ENCODE data around the gene FYB1. TPM values are rescaled to one million over a fixed set of nuclear protein-coding genes. Genes with fewer than 3 reads are reported as not detected.
A peak's percentile ranks its signal among the peaks of the same experiment; 100 is the strongest.

The FYB1 gene
- total RNA-seq, 2 donors from 2014 or later: 161 to 168 TPM

DNA sequence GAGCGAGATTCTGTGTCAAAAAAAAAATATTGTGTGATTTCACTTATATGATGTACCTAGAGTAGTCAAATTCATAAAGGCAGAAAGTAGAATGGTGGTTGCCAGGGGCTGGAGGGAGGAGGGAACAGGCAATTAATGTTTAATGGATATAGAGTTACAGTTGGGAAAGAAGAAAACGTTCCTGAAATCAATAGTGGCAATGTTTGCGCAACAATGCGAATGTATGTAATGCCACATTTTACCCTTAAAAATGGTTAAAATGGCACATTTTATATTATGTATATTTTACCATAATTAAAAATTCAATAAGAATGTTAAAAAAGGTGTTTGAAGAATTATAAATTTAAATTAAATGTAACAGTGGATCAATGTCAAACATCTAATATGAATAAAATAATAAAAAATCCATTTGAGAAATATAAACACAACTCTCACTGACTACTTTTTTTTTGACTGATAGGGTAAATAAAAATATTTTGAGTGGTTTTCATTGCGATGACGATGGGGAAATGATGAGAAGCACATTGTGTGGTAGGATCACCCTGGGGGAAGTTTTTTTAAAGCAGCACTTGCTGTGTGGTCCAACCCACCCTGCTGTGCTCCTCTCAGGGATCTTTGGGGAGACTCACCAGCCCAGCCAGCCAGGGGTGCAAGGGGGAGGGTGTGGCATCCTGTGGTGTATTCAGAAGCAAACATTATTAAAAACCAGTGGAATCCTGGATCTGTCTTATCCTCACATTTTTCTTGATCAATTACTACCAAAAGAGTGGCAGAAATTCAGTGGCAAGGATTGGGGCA lies 4.3 kb downstream of the FYB1 start:
- Mint-ChIP-seq H3K9me3 (peaks cover 0 to 5% of the 10 kb centered on the region in 2 donors), H3K27ac (peak overlapping the region; percentile 84 to 86), H3K36me3 (peaks cover 0 to 6% of the 10 kb centered on the region in 2 donors)
- no peak for DNase-seq (ENCODE audit: low spot score in 2 of 2)
- ATAC-seq: no peak

DNA sequence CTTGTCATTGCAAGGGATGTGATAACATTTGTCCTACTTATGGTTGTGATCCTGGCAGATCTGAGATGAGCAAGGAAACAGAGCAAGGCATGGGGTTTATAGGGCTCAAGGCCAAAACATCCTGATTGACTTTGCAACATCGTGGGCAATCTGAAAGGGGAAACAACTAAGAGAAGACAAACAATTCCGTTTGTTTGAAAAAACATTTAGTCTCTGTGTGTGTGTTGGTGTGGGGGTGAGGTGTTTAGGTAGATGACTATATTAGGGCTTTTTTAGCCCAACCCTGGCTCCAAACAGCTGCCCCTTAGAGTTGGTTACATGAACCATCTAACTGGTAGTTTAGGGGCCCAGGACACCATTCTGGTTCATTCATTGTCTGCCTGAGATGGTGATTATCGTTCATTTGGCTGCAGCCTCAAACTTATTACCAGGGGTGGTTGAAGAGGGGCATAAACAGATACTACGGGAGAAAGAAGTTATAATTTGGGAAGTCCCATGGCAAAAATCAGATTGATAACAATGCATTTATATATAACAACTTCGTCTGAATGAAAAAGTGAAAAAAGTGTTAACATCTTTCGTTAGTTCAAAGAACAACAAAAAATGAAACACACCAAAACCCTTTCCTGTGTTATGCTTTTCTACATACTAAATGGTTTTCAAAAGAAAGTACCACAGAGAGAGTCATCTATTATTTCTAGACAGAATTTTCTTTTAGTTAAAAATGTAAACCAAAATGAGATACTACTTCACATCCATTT lies 5.7 kb downstream of the FYB1 start:
- no peaks in the 10 kb centered on the region for H3K9me3 Mint-ChIP-seq
- peak overlapping the region; percentile 84 to 95 for H3K27ac Mint-ChIP-seq
- H3K36me3 Mint-ChIP-seq: peaks cover 0 to 6% of the 10 kb centered on the region in 2 donors
- DNase-seq (ENCODE audit: low spot score in 2 of 2) (no peak), ATAC-seq (peak in 1 of 2 donors; percentile 18)

DNA sequence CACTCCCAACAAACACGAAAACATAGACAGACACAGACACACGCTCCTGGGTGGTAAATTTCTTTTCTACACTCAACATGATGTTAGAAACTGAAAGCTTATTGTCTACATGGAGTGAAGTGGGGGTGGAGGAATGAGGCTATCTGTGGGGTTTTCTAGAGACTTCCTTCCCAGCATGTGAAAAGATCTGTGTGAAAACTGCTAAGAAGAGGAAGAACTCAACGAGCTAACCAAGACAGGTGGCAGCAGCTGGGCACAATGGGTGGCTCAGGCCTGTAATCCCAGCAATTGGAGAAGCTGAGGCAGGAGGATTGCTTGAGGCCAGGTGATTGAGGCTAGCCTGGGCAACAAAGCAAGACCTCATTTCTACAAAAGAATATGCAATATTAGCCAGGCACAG lies 7.6 kb downstream of the FYB1 start:
- no peak for DNase-seq (ENCODE audit: low spot score in 2 of 2)
- peak; percentile 12 to 29 for ATAC-seq
- H3K27ac Mint-ChIP-seq: peak overlapping the region; percentile 84 to 95
- peaks cover 0 to 6% of the 10 kb centered on the region in 2 donors for H3K36me3 Mint-ChIP-seq
- no peaks in the 10 kb centered on the region for H3K9me3 Mint-ChIP-seq

DNA sequence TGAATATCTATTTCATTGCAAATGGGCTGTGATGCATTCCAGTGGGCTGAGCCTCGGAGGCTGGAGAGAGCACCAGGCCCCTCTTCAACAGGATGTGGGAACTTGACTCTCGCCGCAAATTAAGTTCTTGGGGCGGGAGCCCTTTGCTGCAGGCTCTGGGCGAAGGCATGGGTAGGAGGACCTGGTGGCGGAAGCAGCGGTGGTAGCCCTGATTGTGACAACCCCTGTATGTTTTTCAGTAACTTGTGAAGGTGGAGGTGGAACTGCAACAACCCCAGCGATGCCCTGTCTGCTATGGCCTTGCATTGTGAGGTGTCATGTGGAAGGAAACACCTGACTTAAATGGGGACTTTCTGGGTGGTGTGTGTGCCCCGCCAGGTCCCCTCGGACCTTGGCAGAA lies 9.4 kb downstream of the FYB1 start:
- Mint-ChIP-seq H3K9me3 (no peaks in the 10 kb centered on the region), H3K27ac (peak overlapping the region; percentile 84 to 93), H3K36me3 (peaks cover 0 to 6% of the 10 kb centered on the region in 2 donors)
- peak; percentile 67 to 85 for DNase-seq (ENCODE audit: low spot score in 2 of 2)
- ATAC-seq: peak; percentile 68 to 83

DNA sequence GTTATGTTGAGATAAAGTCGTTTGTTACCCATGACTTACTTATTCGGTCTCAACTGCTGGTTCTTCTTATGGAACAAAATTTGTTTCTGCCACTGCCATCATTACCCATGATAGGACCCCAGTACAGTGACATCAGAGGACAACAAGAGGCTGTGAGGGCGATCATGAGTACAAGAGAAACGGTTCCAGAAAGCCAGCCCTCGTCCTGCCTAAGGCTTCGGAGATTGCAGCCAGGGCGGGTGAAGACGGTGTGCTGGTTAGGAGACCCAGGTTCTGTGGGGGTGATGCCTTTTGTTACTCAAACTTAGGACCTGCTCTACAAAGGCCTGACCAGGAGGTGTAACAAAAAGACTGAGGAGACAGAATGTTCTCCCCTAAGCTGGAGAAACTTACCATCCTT lies 10.9 kb downstream of the FYB1 start:
- peak overlapping the region; percentile 84 to 93 for H3K27ac Mint-ChIP-seq
- ATAC-seq (peak; percentile 9 to 16), DNase-seq (ENCODE audit: low spot score in 2 of 2) (no peak)
- no peaks in the 10 kb centered on the region for H3K9me3 Mint-ChIP-seq
- peaks cover 0 to 6% of the 10 kb centered on the region in 2 donors for H3K36me3 Mint-ChIP-seq

DNA sequence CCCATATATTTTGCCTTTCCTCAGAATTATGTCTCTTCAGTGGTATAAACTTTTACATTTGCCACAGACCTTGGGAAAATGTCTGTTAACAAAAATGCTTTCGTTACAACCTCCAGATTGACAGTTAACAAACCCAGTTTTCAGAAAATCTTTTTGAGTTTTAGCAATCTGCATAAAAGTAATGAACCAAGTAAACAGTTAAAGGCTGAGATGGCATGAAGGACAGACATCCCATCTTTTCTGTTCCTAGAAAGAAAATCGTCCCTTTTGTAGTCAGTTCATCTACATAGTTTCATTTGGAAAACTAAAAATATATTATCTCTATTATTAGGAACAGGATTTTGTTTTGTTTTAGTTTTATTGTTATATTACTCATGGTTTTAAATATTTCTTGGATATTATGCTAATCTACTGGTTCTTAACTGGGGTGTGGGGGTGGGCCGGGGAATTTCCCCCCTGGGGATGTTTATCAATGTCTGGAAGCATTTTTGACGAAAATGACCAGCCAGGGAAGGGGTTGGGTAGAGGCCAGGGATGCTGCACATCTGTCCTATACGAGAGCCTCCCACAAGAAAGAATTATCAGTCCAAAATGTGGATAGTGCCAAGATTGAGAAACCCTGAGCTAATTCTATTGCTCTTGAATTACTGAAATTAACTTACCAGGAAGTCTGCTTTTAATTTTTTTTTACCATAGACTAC lies 11.9 kb downstream of the FYB1 start:
- no peaks in the 10 kb centered on the region for H3K9me3 Mint-ChIP-seq
- peak overlapping the region; percentile 84 to 93 for H3K27ac Mint-ChIP-seq
- ATAC-seq (no peak), DNase-seq (ENCODE audit: low spot score in 2 of 2) (no peak)
- peaks cover 2 to 10% of the 10 kb centered on the region in 2 donors for H3K36me3 Mint-ChIP-seq

DNA sequence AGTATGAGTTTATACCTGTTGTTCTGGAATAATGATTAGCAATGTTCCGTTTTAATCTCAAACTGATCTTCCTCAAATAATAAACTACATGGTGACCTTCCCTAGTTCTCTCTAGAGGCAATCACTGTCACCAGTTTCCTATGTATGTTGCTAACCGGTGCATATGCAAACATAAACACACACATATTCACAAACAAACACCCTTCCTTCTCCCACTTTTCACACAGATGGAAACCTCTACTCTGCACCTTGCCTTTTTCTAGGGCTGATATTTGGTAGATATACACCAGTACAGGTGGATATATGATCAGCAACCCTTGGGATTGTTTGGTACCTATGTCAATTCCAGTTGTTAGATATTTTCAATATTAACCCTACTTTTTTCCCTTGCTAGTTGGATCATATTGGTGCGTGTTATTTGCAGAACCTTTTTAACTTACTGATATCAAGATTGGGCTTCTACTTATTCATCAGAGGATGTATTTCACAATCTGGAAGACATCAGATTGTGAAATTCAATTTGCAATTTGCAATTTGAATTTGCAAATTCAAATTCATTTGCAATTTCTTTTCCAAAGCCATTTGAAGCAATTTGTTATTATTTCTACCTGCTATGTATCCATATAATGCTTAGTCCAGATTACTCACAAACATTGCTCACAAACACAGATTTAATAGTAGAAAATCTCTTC lies 12.6 kb downstream of the FYB1 start:
- Mint-ChIP-seq H3K9me3 (no peaks in the 10 kb centered on the region), H3K27ac (peak overlapping the region; percentile 56 to 84), H3K36me3 (peaks cover 9 to 15% of the 10 kb centered on the region in 2 donors)
- ATAC-seq (no peak), DNase-seq (ENCODE audit: low spot score in 2 of 2) (no peak)

DNA sequence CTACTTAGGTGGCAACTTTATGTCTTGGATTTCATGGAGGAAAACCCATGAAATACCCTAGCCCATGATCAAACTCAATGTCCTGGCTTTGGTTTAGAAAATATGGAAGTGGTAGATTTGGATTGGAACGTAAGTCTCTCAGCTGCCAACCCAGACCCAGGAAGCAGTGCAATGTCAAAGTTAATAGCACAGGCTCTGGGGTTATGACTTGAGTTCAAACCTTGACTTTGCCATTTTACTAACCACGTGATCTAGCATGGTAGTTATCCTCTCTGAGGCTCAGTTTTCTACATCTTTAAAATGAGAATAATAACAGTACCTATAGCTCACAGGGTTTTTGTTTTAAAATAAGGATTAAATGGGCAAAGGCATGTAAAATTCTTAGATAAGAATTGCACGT lies 13.8 kb downstream of the FYB1 start:
- no peak for ATAC-seq
- Mint-ChIP-seq H3K36me3 (peaks cover 14 to 20% of the 10 kb centered on the region in 2 donors), H3K27ac (peak overlapping the region; percentile 79 to 96), H3K9me3 (no peaks in the 10 kb centered on the region)
- no peak for DNase-seq (ENCODE audit: low spot score in 2 of 2)

DNA sequence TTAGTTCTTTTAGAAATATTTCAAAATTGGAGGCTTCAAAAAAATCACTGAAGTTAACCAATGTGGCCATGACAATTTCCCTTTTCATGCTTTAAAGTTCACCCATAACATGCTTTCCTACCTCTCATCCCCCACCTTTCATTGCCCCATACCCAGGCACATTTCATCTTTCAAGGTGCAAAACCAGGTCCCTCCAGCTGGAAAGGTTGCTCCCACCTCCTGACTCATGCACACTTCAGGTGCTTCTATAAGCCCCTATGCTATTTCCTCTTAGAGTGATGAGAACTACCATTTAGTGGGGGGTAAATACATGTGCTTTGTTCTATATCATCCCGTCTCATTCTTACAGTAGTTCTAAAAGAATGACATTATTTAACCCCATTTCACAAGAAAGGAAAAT lies 15.4 kb downstream of the FYB1 start:
- peak overlapping the region; percentile 88 to 96 for H3K27ac Mint-ChIP-seq
- H3K9me3 Mint-ChIP-seq: no peaks in the 10 kb centered on the region
- ATAC-seq (no peak), DNase-seq (ENCODE audit: low spot score in 2 of 2) (no peak)
- H3K36me3 Mint-ChIP-seq: peaks cover 27 to 31% of the 10 kb centered on the region in 2 donors

DNA sequence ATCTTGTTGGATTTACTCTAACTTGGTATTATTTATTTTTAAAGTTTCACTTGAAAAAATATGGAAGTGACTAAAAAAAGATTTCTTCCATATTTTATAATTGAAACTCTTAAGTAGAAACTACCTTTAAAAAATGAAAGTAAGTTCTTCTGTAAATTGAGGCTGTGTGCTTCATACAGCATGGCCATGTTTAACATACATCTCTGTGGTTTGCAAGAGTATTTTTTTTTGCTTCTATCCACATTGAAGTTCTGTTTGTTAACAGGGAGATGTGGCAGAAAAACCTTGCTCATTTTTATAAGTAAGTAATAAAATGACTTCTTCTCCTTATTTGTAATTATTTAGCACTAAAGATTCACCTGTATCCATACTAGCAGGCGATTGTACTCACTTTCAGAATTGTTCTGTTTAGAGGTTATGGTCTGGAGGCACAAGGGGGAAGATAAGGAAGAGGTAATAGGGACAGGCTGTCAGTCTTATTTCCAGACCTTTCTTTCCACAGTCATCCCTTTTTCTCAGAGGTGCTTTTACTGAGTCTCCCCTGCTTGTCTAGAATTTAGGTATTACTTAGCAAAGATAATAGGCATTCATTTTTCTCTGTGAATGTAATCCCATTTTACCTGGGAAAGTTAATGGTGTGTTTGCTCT lies 16.0 kb downstream of the FYB1 start:
- ATAC-seq (no peak), DNase-seq (ENCODE audit: low spot score in 2 of 2) (no peak)
- Mint-ChIP-seq H3K27ac (peak overlapping the region; percentile 96 to 99), H3K9me3 (no peaks in the 10 kb centered on the region), H3K36me3 (peaks cover 27 to 31% of the 10 kb centered on the region in 2 donors)

DNA sequence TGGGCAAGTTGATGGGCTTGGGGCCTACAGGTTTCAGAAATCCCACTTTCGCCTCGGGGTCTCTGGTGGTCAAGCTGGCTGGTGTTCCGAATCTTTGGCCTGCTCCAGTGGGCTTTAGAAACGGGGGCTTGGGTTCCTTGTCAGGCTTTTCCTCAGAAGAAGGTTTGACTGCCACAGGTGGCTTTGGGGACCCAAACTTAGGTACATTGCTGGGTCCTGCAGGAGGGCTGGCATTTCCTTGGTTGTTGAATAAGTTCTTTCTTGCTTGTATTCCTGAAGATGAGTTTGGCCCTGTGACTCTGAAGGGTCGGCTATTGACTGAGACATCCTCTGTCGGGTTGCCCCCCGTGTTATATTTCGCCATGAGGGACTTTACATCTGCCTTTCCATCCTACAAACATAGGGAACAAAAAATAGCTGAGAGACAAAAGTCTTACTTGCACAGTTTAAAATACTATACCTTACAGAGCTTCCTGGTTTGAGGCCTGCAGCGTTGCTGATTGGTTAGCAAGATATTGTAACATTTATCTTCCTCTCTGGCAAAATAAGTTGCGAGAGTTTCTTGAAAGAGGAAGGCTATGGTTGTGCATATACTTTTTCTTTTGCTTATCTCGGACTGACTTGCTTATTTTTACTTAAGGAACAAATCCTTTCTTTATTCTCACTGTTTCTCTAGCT lies 16.6 kb downstream of the FYB1 start:
- H3K36me3 Mint-ChIP-seq: peaks cover 27 to 31% of the 10 kb centered on the region in 2 donors
- peak overlapping the region; percentile 96 to 99 for H3K27ac Mint-ChIP-seq
- ATAC-seq (peak; percentile 15 to 39), DNase-seq (ENCODE audit: low spot score in 2 of 2) (no peak)
- no peaks in the 10 kb centered on the region for H3K9me3 Mint-ChIP-seq

DNA sequence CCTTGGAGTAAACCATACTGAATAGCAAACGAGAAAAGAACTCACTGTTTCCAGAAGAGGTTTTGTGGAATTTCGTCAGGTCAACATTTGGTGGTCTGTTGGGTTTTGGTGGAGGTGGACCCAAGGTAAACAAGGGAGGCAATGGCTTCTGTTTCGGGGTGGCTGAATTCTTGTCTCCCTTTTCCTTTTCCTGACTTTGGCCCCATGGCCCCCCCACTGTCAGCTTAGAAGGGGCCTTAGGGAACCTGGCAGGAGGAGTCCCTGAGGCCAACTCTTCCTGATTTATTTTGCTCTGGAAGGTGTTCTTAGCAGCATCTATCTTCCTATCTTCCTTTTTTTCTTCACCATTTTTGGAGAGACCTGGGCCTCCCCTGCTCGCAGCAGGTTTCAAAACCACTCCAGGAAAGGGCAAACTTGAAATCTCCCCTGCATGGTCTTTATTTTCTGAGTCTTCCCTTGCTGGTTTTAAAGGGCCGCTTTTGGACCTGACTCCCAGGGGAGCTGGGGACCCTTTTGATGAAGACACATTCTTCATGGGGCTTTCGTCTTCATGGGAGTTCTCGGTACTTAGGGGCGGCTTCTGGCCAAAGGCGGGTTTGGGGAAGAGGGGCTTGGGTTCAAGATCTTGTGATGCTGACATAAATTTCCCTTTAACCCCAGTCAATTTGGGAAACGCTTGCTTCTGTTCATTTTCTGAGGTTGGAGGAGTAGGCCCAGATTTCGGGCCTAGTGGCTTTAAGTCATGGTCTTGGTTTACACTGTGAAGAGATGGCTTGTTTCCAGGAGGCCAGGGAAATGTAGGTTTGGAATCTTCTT lies 17.4 kb downstream of the FYB1 start:
- DNase-seq (ENCODE audit: low spot score in 2 of 2): no peak
- ATAC-seq: no peak
- H3K9me3 Mint-ChIP-seq: no peaks in the 10 kb centered on the region
- H3K27ac Mint-ChIP-seq: peak overlapping the region; percentile 96 to 99
- peaks cover 27 to 31% of the 10 kb centered on the region in 2 donors for H3K36me3 Mint-ChIP-seq

DNA sequence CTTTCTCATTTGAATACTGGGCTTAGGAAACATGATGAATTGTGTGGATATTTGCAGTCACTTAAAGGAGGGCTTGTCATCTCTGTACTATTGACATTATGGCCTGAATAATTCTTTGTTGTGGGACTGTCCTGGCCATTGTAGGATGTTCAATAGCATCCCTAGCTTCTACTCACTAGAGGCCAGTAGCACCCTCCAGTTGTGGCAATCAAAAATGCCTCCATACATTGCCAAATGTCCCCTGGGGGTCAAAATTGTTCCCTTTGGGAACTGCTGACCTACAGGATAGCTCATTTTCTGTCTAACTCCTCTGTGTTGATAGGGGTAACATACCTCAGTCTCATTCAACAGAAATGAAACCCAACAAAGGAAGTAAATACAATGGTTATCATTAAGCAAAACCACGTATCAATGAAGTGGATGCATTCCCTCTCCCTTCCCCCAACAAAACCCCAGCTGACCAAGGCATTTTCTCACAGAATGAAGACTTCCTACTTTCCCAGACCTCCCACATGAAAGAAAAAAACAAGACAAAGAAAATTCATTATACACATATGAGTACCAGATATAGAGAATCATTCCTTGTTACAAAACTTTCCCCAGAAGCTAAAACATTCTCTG lies 18.1 kb downstream of the FYB1 start:
- ATAC-seq (peak; percentile 49 to 81), DNase-seq (ENCODE audit: low spot score in 2 of 2) (no peak)
- Mint-ChIP-seq H3K36me3 (peaks cover 31 to 33% of the 10 kb centered on the region in 2 donors), H3K9me3 (no peaks in the 10 kb centered on the region), H3K27ac (peak overlapping the region; percentile 96 to 99)

DNA sequence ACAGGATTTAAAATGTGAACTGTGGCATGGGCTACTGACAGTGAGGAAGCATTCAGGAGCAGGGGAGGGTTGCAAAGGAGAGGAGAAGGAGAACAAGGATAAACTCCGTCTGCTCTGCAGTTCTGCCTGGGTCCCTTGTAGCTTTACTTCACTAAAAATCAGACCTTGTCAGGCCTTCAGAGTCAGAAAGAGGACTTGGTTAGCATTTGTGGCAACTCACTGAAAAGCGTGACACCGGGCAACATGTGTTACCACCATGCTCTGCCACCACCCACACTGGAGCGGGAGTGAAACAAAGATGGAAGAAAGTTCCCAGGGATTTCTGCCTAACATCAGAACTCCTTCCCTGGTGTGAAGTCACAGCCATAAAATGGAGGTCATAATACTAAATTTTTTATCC lies 19.3 kb downstream of the FYB1 start:
- no peak for DNase-seq (ENCODE audit: low spot score in 2 of 2)
- no peak for ATAC-seq
- H3K36me3 Mint-ChIP-seq: peaks cover 31 to 33% of the 10 kb centered on the region in 2 donors

More for the DNA sequence above, 19.3 kb downstream of the FYB1 start:
- Mint-ChIP-seq H3K9me3 (no peaks in the 10 kb centered on the region), H3K27ac (peak overlapping the region; percentile 91 to 96)

Measured in activated naive CD4-positive, alpha-beta T cell treated with anti-CD3 and anti-CD28 coated beads, Interleukin-2, amount 50 U/mL, for 72 hours (primary cell).